Dermis microvascular lymphatic vessel endothelial cell (primary cell): ENCODE measurements around the gene ZC3H18. TPM values are rescaled to one million over a fixed set of nuclear protein-coding genes. Genes with fewer than 3 reads are reported as not detected.
A peak's percentile ranks its signal among the peaks of the same experiment; 100 is the strongest.

Experiments used
- DNase-seq, 2 donors: peaks; one replicate each; pipeline versions ENCODE4 v3.0.0 to v3.0.0-alpha.2; 2010; ENCODE audit warnings: low read depth in 2 of 2
- total RNA-seq: library from RNA; depleted of rRNA; stranded (reverse); fragments of >200 nt; gene quantifications from 2 replicates; pipeline ENCODE4 v1.2.1, GENCODE V29; 2014

Gene ZC3H18
- total RNA-seq, 1 donor from 2014 or later, result 7.4 TPM

- no peak for DNase-seq
Measured at GRCh38 chr16:88622866-88623265, 52.7 kb downstream of the ZC3H18 start.

- no peak for DNase-seq
Measured at GRCh38 chr16:88623858-88624257, 53.7 kb downstream of the ZC3H18 start.

GRCh38 chr16:88624481-88624880, 54.3 kb downstream of the ZC3H18 start:
- no peak for DNase-seq

GRCh38 chr16:88624977-88625576, 54.9 kb downstream of the ZC3H18 start:
- no peak for DNase-seq

GRCh38 chr16:88626646-88627045, 56.4 kb downstream of the ZC3H18 start:
- DNase-seq, result no peak

GRCh38 chr16:88627531-88628411, 57.6 kb downstream of the ZC3H18 start:
- no peak for DNase-seq

GRCh38 chr16:88628512-88628974, 58.3 kb downstream of the ZC3H18 start:
- DNase-seq, result peak; percentile 46 to 58

- no peak for DNase-seq
Measured at GRCh38 chr16:88629835-88630234, 59.6 kb downstream of the ZC3H18 start.

- DNase-seq, result no peak
Measured at GRCh38 chr16:88630433-88630832, 60.2 kb downstream of the ZC3H18 start.

GRCh38 chr16:88630941-88631340, 60.7 kb downstream of the ZC3H18 start:
- DNase-seq, result no peak

- DNase-seq, result no peak
Measured at GRCh38 chr16:88631384-88631783, 61.2 kb downstream of the ZC3H18 start.

- DNase-seq, result no peak
Measured at GRCh38 chr16:88631920-88632586, 61.9 kb downstream of the ZC3H18 start.

GRCh38 chr16:88632587-88632930, 62.4 kb downstream of the ZC3H18 start:
- no peak for DNase-seq

GRCh38 chr16:88633684-88634140, 63.5 kb downstream of the ZC3H18 start:
- peak; percentile 55 to 60 for DNase-seq

- peak in 1 of 2 donors; percentile 46 for DNase-seq
Measured at GRCh38 chr16:88634141-88634993, 64.2 kb downstream of the ZC3H18 start.

GRCh38 chr16:88634994-88635670, 64.9 kb downstream of the ZC3H18 start:
- DNase-seq, result no peak

GRCh38 chr16:88635671-88636319, 65.6 kb downstream of the ZC3H18 start:
- no peak for DNase-seq

GRCh38 chr16:88636488-88637265, 66.5 kb downstream of the ZC3H18 start:
- DNase-seq, result no peak
